A375 (cell line): Measurements from ENCODE around the gene FAM111A. TPM values are rescaled to one million over a fixed set of nuclear protein-coding genes. Genes with fewer than 3 reads are reported as not detected.

Experiments used
- total RNA-seq: library from RNA; depleted of rRNA; stranded (reverse); fragments of >200 nt; shearing (Covaris generic); gene quantifications from 2 replicates; pipeline ENCODE4 v1.2.3, GENCODE V29; 2014; rRNA removed

Gene FAM111A
- 47.0 and 58.7 TPM in 2 replicates for total RNA-seq

GRCh38 chr11:59142530-59143507, at the start of gene FAM111A:
Gene FAM111A (plus strand): TSS chr11:59142856. CDS start chr11:59148873, 6,017 bp downstream.

DNA sequence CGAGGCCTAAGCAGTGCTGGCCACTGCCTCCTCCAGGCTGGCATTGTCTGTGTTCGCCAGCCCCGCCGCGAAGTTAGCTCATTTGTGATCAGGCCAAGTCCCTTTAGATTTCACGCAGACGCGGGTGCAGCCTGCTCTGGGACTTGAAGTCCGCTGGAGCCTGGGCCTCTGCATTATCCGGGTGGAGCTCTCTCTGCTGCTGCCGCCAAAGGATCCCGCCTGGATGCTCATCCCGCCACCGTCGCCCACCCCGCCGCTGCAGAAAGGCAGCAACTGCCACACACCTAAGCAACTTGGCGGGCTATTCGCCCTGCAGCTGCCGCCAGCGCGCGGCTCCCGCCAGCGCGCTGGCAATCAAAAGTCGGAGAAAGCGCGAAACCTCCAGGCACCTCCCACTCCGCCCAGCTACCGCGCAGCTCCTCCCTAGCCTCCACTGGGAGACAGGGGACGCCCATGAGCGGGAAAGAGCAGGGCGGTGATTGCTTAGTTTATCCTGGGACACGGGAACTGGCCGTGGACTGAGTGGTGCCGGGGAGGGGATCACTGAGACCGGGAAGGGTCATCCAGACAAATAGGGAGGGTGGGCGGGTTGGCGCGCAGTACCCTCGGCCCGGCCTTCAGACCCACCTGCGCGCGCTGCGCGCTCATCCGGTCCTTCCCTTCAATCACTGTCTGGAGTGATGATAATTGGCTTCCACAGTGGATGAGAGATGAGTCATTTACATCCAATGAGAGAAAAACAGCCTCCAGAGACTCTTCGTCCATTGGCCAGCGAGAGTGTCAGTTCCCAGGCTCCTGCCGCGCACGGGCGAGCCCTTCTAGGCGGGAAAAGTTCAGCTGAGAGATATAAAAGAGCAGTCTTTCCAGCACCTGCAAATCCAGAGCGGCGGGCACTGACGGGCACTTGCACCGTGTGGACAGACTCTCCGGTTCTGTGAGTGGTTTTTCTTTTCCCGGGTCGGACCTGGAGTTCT, 36.0 kb upstream of the FAM111A start, which contains the start of gene FAM111B:
FAM111B (plus strand) TSS at position 875 of the 974 bp plus-strand sequence. CDS start 2,389 bp downstream, outside the sequence.

GRCh38 chr11:59171508-59172322, 29.1 kb downstream of the FAM111A start, which contains the start of gene DTX4:
Gene DTX4 (plus strand): TSS chr11:59172132. CDS start chr11:59172596, 464 bp downstream.

Other genes starting within 250 kb of the FAM111A start
- gene GLYATL1, start 203.4 kb upstream of the FAM111A start, total RNA-seq, result 0.16 and 0.26 TPM in 2 replicates
- not detected in 2 replicates for gene GLYATL1B, start 56.5 kb upstream of the FAM111A start, total RNA-seq
- gene FAM111B, start 35.6 kb upstream of the FAM111A start, total RNA-seq, result 14.3 and 17.8 TPM in 2 replicates
- 0.30 and 0.90 TPM in 2 replicates for gene DTX4, start 29.3 kb downstream of the FAM111A start, total RNA-seq
- not detected in 2 replicates for gene MPEG1, start 70.1 kb downstream of the FAM111A start, total RNA-seq
- gene OR5AN1, start 216.0 kb downstream of the FAM111A start, total RNA-seq, result not detected in 2 replicates